Activated T-cell treated with anti-CD3 and anti-CD28 coated beads, Interleukin-2, amount 50 U/mL, for 4 hours (primary cell): ENCODE measurements around the gene TPSG1. TPM values are rescaled to one million over a fixed set of nuclear protein-coding genes. Genes with fewer than 3 reads are reported as not detected.
"Not testable (repeated sequence)": the region's sequence is repeated elsewhere in the genome, so short reads cannot be mapped to it uniquely, and the experiment has no call there.

Experiments used
- ATAC-seq, 2 donors: fragments of 200-7000 bp; cut with Tn5 transposase; one replicate each; pipeline ENCODE4 v1.10.0; 2021
- DNase-seq: peaks from one replicate; pipeline ENCODE4 v3.0.0-alpha.2; 2020
- H3K27me3 Mint-ChIP-seq: one replicate; pipeline ENCODE4 v1.8.0; 2021; ENCODE audit warnings: low read depth, mixed read lengths
- H3K36me3 Mint-ChIP-seq: one replicate; pipeline ENCODE4 v1.8.0; 2022; ENCODE audit warnings: mixed read lengths; ENCODE audit not compliant: insufficient read depth
- H3K4me1 Mint-ChIP-seq: one replicate; pipeline ENCODE4 v1.8.0; 2021; ENCODE audit warnings: low read depth, mixed read lengths
- H3K4me3 Mint-ChIP-seq: one replicate; pipeline ENCODE4 v1.8.0; 2021; ENCODE audit warnings: mild to moderate bottlenecking, moderate library complexity, mixed read lengths
- H3K9me3 Mint-ChIP-seq: one replicate; pipeline ENCODE4 v1.8.0; 2021; ENCODE audit warnings: mixed read lengths
- total RNA-seq, 3 donors: library from RNA; stranded (reverse); gene quantifications; one replicate each; pipeline ENCODE4 v1.2.1, GENCODE V29; 2021

TPSG1 gene
- total RNA-seq, 3 donors from 2014 or later = not detected

DNA sequence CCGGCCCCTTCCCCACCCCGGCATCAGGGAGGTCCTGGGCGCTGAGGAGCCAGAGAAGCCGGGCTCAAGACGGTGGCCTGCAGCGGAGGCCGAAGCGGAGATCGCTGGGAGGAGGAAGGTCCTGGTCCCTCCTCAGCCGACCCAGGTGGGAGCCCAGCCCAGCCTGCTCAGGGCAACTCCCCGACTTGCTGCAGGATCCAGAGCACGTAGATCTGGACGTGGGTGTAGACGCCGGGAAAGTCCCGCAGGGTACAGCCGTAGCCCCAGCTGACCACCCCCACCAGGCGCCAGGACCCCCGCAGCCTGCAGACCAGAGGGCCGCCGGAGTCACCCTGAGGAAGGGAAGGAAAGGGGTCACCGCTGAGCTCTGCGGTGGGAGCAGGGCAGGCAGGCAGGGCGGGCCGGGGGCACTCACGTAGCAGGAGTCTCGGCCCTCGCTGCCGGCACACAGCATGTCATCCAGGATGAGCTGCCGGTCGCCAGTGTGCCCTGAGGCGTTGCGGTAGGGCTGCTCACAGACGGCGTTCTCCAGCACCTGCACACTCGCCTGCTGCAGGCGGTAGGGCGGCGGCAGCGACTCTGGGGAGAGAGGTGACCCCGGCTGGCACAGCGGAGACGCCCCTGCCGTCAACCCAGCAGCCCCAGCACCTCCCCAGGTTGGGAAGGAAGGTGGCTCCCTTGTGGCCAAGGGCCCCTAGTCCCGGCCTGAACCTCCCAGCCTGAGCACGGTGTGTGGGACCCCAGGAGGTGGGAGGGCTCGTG lies 36.2 kb upstream of the TPSG1 start:
- Mint-ChIP-seq H3K4me3 (no peak overlapping the region), H3K9me3 (no peaks in the 10 kb centered on the region), H3K27me3 (peaks cover 32% of the 10 kb centered on the region), H3K36me3 (no peaks in the 10 kb centered on the region), H3K4me1 (peaks cover 5% of the 10 kb centered on the region)
- peak in 1 of 2 donors; percentile 20 for ATAC-seq
- no peak for DNase-seq

DNA sequence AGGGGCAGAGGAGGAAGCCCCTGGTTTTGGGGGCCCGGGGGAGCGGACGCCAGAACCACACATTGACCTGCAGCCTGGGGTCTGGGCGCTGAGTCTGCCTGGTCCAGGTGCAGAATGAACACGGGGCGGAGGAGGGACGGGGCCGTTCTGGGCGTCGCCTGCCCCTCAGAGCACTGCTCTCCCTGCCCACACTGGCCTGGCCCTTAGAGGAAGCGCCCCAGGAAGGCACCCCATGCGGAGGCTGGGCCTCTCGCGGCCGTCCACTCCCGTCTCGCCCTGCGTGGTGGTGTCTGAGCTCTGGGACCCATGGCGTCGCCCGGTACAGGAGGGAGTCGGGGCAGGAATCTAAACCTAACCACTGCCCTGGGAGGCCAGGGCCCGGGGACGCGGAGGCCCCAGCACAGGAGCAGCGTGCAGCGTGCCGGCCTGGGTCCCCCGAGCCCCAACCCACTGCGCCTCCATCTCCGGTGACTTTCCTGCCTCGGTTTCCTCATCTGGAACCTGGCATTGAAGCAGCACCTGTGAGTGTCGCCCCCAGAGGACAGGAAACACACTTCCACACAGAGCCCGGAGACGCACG lies 35.1 kb upstream of the TPSG1 start:
- DNase-seq (no peak), ATAC-seq (no peak)
- Mint-ChIP-seq H3K4me3 (no peak overlapping the region), H3K36me3 (no peaks in the 10 kb centered on the region), H3K27me3 (peaks cover 32% of the 10 kb centered on the region), H3K4me1 (peaks cover 5% of the 10 kb centered on the region), H3K9me3 (no peaks in the 10 kb centered on the region)

- H3K9me3 Mint-ChIP-seq = no peaks in the 10 kb centered on the region
- no peaks in the 10 kb centered on the region for H3K36me3 Mint-ChIP-seq
Observed at GRCh38 chr16:1259760-1260068, 34.6 kb upstream of the TPSG1 start.

DNA sequence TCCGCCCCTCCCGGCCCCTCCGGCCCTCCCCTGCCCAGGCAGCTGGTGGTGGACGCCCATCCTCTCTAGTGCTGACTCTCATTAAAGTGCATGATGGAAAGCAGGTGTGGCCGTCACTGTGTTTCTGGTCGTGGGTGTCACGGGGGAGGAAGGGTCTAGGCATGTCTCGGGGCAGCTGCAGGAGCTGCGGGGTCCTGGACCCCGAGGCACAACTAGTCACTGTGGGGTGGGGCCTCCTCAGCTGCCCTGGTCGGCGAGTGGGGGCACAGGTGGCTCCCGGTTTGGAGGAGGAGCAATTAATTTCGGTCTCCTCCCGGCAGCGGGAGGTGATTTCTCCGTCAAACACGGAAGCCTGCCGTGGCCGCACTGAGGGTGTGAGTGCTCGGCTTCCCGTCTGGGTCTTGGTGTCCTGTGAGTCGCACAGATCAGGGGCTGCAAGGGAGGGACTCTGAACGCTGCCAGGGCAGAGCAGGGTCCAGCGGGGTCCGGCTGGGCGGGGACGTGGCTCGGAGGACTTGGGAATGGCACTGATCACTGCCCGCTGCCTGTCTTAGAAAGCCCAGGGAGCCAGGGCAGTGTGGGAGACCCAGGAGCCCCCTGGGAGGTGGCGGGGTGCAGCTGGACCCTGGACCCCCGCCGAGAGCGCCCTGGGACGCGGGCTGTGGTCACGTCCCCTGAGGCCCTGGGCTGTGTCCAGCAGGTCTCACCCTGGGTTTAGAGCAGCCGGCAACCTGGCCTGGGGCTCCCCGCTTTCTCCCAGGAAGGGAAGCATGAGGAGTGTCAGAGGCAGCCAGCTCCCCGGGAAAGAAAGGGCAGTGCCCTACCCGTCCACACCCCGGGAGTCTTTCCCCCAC lies 34.1 kb upstream of the TPSG1 start:
- Mint-ChIP-seq H3K27me3 (peaks cover 32% of the 10 kb centered on the region), H3K4me3 (peak overlapping the region; percentile 54), H3K9me3 (no peaks in the 10 kb centered on the region), H3K36me3 (no peaks in the 10 kb centered on the region), H3K4me1 (peaks cover 5% of the 10 kb centered on the region)
- DNase-seq = no peak
- ATAC-seq = no peak

More at GRCh38 chr16:1259760-1260068, 34.6 kb upstream of the TPSG1 start:
- no peak for ATAC-seq
- no peak overlapping the region for H3K4me3 Mint-ChIP-seq
- peaks cover 5% of the 10 kb centered on the region for H3K4me1 Mint-ChIP-seq
- DNase-seq = no peak
- H3K27me3 Mint-ChIP-seq = peaks cover 32% of the 10 kb centered on the region

- ATAC-seq (no peak), DNase-seq (no peak)
- no peaks in the 10 kb centered on the region for H3K9me3 Mint-ChIP-seq
- H3K4me3 Mint-ChIP-seq = no peak overlapping the region
- H3K27me3 Mint-ChIP-seq = peaks cover 32% of the 10 kb centered on the region
- H3K4me1 Mint-ChIP-seq = peaks cover 5% of the 10 kb centered on the region
- H3K36me3 Mint-ChIP-seq = no peaks in the 10 kb centered on the region
Observed at GRCh38 chr16:1258225-1258600, 33.1 kb upstream of the TPSG1 start.

- Mint-ChIP-seq H3K27me3 (peaks cover 32% of the 10 kb centered on the region), H3K9me3 (no peaks in the 10 kb centered on the region), H3K36me3 (no peaks in the 10 kb centered on the region), H3K4me1 (peaks cover 5% of the 10 kb centered on the region), H3K4me3 (no peak overlapping the region)
- ATAC-seq (no peak), DNase-seq (no peak)
Observed at GRCh38 chr16:1257561-1258224, 32.6 kb upstream of the TPSG1 start.

DNA sequence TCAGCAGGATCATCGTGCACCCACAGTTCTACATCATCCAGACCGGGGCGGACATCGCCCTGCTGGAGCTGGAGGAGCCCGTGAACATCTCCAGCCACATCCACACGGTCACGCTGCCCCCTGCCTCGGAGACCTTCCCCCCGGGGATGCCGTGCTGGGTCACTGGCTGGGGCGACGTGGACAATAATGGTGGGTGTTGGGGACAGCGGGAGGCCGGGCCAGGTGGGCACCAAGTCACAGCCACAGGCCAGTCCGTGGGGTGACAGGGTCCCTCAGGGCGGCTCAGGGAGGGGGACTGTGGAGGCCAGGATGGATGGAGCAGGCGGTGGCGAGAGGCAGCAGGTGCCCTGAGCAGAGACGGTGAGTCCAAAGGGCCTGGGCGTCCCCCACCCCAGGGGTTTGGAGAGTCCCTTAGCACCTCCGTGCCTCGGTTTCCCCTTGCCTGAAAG lies 31.8 kb upstream of the TPSG1 start:
- Mint-ChIP-seq H3K4me3 (no peak overlapping the region), H3K4me1 (peaks cover 5% of the 10 kb centered on the region), H3K36me3 (no peaks in the 10 kb centered on the region), H3K27me3 (peaks cover 26% of the 10 kb centered on the region), H3K9me3 (no peaks in the 10 kb centered on the region)
- ATAC-seq (no peak), DNase-seq (no peak)

- H3K4me1 Mint-ChIP-seq, H3K4me3 Mint-ChIP-seq, H3K9me3 Mint-ChIP-seq, DNase-seq, ATAC-seq, H3K36me3 Mint-ChIP-seq: not testable (repeated sequence)
- peaks cover 24% of the 10 kb centered on the region for H3K27me3 Mint-ChIP-seq
Observed at GRCh38 chr16:1256296-1256873, 31.3 kb upstream of the TPSG1 start.

- not testable (repeated sequence) for H3K4me3 Mint-ChIP-seq, DNase-seq, H3K36me3 Mint-ChIP-seq, H3K9me3 Mint-ChIP-seq, ATAC-seq, H3K4me1 Mint-ChIP-seq
- H3K27me3 Mint-ChIP-seq = peaks cover 22% of the 10 kb centered on the region
Observed at GRCh38 chr16:1255276-1256122, 30.4 kb upstream of the TPSG1 start, which contains the start of gene TPSD1. TSS of gene TPSD1 (plus strand) at chr16:1256069. CDS start at chr16:1256281, 212 bp downstream.

DNA sequence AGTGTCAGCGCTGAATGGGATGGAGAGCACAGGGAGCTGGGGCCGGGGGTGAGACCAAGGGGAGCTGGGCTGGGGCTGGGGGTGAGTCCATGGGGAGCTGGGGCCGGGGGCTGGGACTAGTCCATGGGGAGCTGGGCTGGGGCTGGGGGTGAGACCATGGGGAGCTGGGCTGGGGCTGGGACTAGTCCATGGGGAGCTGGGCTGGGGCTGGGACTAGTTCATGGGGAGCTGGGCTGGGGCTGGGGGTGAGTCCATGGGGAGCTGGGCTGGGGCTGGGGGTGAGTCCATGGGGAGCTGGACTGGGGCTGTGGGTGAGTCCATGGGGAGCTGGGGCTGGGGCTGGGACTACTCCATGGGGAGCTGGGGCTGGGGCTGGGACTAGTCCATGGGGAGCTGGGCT lies 29.8 kb upstream of the TPSG1 start:
- not testable (repeated sequence) for H3K36me3 Mint-ChIP-seq, H3K9me3 Mint-ChIP-seq, DNase-seq, ATAC-seq, H3K4me1 Mint-ChIP-seq, H3K4me3 Mint-ChIP-seq
- H3K27me3 Mint-ChIP-seq = peaks cover 19% of the 10 kb centered on the region

DNA sequence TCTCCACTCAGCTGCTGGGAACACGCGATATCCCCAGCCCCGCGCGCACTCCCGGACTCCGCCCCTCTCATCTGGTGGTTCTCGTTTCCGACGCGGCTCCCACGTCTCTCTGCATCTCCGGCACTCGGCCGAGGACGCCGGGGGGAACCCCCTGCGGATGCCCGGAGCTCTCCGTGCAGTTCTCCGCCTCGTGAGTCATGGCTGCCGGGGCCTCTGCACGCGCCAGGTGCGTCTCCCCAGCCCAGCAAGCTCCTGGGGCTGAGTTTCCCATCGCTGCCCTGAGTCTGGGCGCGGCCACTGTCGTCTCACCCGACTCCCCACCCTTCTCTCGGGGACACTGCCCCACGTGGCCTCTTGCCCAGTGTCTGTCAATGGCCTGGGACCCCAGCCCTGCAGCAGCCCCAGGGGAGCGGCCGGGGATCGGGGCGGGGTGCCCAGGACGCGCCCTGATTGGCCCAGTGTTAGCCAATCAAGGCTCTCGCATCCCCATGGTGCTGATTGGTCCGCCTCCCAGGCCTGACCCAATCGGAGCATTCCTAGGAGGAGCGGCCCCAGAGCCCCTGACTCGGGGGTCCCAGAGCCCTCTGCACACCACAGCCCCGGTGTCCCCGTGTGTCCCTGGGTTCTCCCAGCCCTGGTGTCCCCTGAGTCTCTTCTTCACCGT lies 28.8 kb upstream of the TPSG1 start:
- not testable (repeated sequence) for DNase-seq, H3K4me3 Mint-ChIP-seq, H3K36me3 Mint-ChIP-seq, H3K9me3 Mint-ChIP-seq, H3K4me1 Mint-ChIP-seq
- peak in 1 of 2 donors; percentile 49 for ATAC-seq
- peaks cover 15% of the 10 kb centered on the region for H3K27me3 Mint-ChIP-seq

GRCh38 chr16:1249031-1249755 lies 24.1 kb upstream of the TPSG1 start:
- H3K27me3 Mint-ChIP-seq, DNase-seq, H3K36me3 Mint-ChIP-seq, H3K9me3 Mint-ChIP-seq, H3K4me3 Mint-ChIP-seq, H3K4me1 Mint-ChIP-seq: not testable (repeated sequence)
- peak; percentile 73 to 74 for ATAC-seq
